BE2C (cell line): ENCODE measurements around the gene SPNS3.

Source experiments
- DNase-seq: peaks from one replicate; pipeline ENCODE4 v3.0.0-alpha.2; 2020
- H3K27me3 ChIP-seq: fragments of 250-450 bp; sonication (Bioruptor Pico); 2 replicates; pipeline ENCODE4 v1.5.1; 2020; ENCODE audit warnings: mild to moderate bottlenecking
- H3K36me3 ChIP-seq: fragments of 250-450 bp; sonication (Bioruptor Pico); 2 replicates; pipeline ENCODE4 v1.5.1; 2020; ENCODE audit warnings: mild to moderate bottlenecking
- H3K4me1 ChIP-seq: fragments of 250-450 bp; sonication (Bioruptor Pico); 2 replicates; pipeline ENCODE4 v1.5.1; 2020
- H3K4me3 ChIP-seq: 2 replicates; pipeline ENCODE4 v1.5.1; 2011; ENCODE audit warnings: low read depth, low read length
- H3K9me3 ChIP-seq: fragments of 250-450 bp; sonication (Bioruptor Pico); 2 replicates; pipeline ENCODE4 v1.5.1; 2020
- TF ChIP-seq, protein P1 (sequence below): IDR thresholded peaks from 2 replicates; pipeline ENCODE4 v1.5.1; 2012; ENCODE audit warnings: mild to moderate bottlenecking, low read depth, low read length

SPNS3 gene

DNA sequence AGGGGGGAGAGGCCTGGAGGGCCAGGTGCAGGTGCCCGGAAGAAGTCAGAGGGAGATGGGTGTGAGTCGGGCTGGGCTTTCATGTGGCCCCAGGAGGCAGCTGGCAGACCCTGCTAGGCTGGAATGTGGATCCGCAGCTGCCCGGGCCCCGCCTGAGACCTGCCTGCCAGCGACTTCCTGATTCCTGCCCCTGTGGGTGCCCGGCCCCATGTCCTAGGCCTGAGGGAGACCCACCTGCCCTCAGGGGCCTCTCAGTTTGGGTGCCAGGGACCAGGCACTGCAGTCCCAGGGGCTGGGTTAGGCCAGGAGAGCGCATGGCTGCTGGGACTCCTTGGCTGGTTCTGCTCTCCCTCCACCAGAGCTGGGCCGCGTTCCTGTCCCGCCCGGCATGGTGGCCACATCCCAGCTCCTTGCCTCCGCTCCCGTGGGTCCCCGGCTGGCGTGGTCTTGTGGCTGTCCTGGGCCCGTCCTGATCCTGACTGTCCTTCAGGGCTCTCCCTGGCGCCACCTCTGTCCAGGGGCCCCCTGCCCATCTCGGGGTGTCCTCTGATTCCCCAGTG, 42.9 kb downstream of the SPNS3 start:
- TF ChIP-seq, protein P1, sequence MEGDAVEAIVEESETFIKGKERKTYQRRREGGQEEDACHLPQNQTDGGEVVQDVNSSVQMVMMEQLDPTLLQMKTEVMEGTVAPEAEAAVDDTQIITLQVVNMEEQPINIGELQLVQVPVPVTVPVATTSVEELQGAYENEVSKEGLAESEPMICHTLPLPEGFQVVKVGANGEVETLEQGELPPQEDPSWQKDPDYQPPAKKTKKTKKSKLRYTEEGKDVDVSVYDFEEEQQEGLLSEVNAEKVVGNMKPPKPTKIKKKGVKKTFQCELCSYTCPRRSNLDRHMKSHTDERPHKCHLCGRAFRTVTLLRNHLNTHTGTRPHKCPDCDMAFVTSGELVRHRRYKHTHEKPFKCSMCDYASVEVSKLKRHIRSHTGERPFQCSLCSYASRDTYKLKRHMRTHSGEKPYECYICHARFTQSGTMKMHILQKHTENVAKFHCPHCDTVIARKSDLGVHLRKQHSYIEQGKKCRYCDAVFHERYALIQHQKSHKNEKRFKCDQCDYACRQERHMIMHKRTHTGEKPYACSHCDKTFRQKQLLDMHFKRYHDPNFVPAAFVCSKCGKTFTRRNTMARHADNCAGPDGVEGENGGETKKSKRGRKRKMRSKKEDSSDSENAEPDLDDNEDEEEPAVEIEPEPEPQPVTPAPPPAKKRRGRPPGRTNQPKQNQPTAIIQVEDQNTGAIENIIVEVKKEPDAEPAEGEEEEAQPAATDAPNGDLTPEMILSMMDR: no peak
- no peaks in the 10 kb centered on the region for H3K4me1 ChIP-seq
- no peak for DNase-seq
- H3K9me3 ChIP-seq: no peaks in the 10 kb centered on the region
- H3K27me3 ChIP-seq: no peaks in the 10 kb centered on the region
- H3K36me3 ChIP-seq: no peaks in the 10 kb centered on the region
- H3K4me3 ChIP-seq: no peak overlapping the region

DNA sequence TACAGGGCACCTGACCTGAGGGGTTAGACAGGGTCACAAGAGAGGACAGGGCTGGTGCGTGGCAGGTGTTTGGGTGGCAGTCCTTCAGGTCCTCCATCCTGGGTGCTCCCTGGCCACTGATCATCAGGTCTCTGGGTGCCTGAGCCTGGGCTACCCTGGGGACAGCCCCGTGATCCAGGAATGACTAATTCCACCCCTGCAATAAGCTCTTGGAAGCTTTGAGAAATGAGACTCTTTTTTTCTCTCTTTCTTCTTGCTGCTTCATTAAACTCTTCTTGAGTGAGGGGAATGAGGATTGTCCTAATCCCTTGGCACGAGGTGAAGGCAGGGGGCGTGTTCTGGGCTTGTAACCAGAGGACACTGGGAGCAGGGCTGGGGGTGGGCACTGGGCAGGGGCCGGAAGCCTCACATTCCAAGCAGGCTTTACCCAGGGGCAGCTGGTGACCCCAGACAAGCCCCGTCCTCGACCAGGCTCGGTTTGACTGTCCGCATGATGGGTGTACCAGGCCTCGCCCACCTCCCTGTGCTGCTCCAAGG, 43.6 kb downstream of the SPNS3 start:
- H3K27me3 ChIP-seq: no peaks in the 10 kb centered on the region
- TF ChIP-seq, protein P1: no peak
- H3K4me3 ChIP-seq: no peak overlapping the region
- DNase-seq: no peak
- no peaks in the 10 kb centered on the region for H3K4me1 ChIP-seq
- H3K36me3 ChIP-seq: no peaks in the 10 kb centered on the region
- no peaks in the 10 kb centered on the region for H3K9me3 ChIP-seq

DNA sequence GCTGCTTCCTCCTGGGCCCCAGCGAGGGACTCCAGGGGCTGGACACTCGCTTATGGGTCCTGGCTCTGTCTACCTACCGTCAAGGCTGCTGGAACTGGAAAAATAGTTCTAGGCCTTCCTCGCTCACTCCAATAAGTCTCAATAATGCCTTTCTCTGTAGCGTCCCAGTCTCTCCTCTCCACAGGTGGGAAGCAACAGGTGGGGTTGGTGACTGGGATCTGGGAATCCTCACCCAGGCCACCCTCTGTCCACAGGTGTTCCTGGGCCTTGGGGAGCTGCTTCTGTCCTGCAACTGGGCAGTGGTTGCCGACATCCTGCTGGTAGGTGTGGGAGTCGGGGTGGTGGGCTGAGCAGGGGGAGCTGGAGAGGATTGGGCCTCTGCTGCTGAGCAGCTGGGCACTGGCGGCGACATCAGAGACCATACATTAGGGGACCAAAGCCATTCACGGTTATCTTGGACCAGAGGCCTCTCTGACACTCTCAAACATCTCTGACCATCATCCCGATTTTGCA, 44.6 kb downstream of the SPNS3 start:
- H3K9me3 ChIP-seq: no peaks in the 10 kb centered on the region
- no peaks in the 10 kb centered on the region for H3K36me3 ChIP-seq
- TF ChIP-seq, protein P1: no peak
- no peak overlapping the region for H3K4me3 ChIP-seq
- no peaks in the 10 kb centered on the region for H3K27me3 ChIP-seq
- H3K4me1 ChIP-seq: no peaks in the 10 kb centered on the region
- no peak for DNase-seq

DNA sequence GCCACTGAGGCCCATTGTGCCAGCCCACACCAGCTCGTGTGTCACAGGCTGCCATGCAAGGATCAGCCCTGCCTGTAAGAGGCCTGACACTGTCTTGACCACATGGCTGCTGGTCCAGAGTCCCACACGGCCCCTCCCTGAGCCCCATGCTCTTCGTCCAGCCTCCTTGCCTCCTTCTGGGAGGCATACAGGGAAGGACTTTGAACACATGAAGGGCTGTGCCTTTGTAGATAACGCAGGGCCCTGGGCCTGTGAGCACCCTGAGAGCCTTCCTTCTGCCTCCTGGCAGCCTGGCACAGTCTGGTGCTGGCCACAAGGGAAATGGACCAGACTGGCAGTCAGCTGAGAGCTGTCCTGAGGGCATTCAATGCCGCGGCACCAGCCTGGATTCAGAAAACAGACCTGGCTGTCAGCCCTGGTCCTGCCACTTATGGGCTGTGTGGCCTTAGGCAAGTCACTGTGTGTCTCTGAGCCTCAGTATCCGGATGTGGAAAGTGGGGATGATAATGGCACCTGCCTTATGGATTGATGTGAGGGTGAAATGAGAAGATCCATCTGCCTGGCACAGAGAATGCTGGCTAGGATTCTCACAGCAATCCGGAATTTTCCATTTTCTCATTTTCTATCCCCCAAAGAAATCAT, 45.7 kb downstream of the SPNS3 start:
- H3K4me1 ChIP-seq: no peaks in the 10 kb centered on the region
- no peaks in the 10 kb centered on the region for H3K9me3 ChIP-seq
- no peak overlapping the region for H3K4me3 ChIP-seq
- H3K36me3 ChIP-seq: no peaks in the 10 kb centered on the region
- TF ChIP-seq, protein P1: no peak
- H3K27me3 ChIP-seq: no peaks in the 10 kb centered on the region
- no peak for DNase-seq

DNA sequence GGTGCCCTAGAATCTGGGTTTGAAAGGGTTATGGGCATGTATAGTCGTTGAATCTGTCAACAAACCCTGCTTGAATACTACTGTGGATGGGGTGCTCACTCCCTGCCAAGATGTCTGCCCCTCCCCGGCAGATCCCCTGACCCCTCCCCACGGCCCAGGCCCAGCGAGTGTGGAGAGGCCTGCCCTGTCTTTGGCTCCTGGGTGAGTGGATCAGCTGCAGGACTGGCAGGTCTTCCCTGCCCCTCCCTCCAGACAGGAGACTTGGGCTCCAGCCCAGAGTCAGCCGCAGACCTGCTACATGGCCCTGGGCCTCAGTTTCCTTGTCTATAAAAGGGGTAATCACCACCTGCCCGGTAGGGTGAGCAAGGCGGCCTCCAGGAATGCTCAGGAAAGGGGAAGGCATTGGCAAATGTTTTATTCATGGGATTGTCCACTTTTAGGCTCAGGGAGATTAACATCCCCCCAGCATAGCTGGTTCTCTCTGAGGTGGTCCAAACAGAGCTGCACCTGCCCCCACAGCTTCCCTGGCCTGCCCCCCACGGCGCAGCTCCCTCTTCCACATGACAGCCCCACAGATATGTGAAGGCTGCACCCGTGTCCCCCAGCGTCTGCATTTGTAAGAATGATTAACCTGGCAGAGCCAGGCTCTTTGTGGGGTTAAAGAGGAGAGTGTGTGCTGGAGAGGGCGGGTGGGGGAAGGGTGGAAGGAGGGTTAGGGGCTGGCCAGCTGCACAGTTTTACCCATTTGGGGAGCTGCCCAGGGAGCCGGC, 46.4 kb downstream of the SPNS3 start:
- TF ChIP-seq, protein P1: no peak
- no peak for DNase-seq
- no peaks in the 10 kb centered on the region for H3K4me1 ChIP-seq

More for the DNA sequence above, 46.4 kb downstream of the SPNS3 start:
- Histone ChIP-seq H3K27me3 (no peaks in the 10 kb centered on the region), H3K4me3 (no peak overlapping the region), H3K36me3 (no peaks in the 10 kb centered on the region), H3K9me3 (no peaks in the 10 kb centered on the region)
